Fibroblast of pulmonary artery (primary cell): Measurements from ENCODE around the gene CCDC178.

Experiments
- DNase-seq: peaks from one replicate; pipeline ENCODE4 v3.0.0-alpha.2; 2010; ENCODE audit warnings: low read depth
- H3K4me3 ChIP-seq: replicated peaks from 2 replicates; pipeline ENCODE4 v1.5.1; 2011; ENCODE audit warnings: low read depth, mild to moderate bottlenecking, control low read depth, low read length, moderate library complexity
- CTCF ChIP-seq: IDR thresholded peaks from 2 replicates; pipeline ENCODE4 v1.5.1; 2011; ENCODE audit warnings: mild to moderate bottlenecking, control low read depth, low read length, inconsistent platforms; ENCODE audit errors: missing control alignments

Gene CCDC178

GRCh38 chr18:33146014-33146413, 294.5 kb downstream of the CCDC178 start:
- TF ChIP-seq CTCF, result no peak
- H3K4me3 ChIP-seq, result no peak overlapping the region
- DNase-seq, result no peak

GRCh38 chr18:33135951-33136660, 304.4 kb downstream of the CCDC178 start:
- H3K4me3 ChIP-seq, result no peak overlapping the region
- DNase-seq, result peak; percentile 14
- no peak for TF ChIP-seq CTCF

GRCh38 chr18:33132657-33133056, 307.9 kb downstream of the CCDC178 start:
- TF ChIP-seq CTCF, result no peak
- no peak overlapping the region for H3K4me3 ChIP-seq

GRCh38 chr18:33128581-33128980, 311.9 kb downstream of the CCDC178 start:
- DNase-seq, result peak; percentile 3
- H3K4me3 ChIP-seq, result no peak overlapping the region
- TF ChIP-seq CTCF, result no peak

More at GRCh38 chr18:33132657-33133056, 307.9 kb downstream of the CCDC178 start:
- DNase-seq, result no peak

- no peak overlapping the region for H3K4me3 ChIP-seq
- no peak for TF ChIP-seq CTCF
- DNase-seq, result no peak
Observed at GRCh38 chr18:33123862-33124518, 316.5 kb downstream of the CCDC178 start.

- no peak for TF ChIP-seq CTCF
- peak; percentile 18 for DNase-seq
- no peak overlapping the region for H3K4me3 ChIP-seq
Observed at GRCh38 chr18:33116376-33116775, 324.1 kb downstream of the CCDC178 start.
